Subcutaneous abdominal adipose tissue (tissue), 5 donors: ENCODE results near the gene TST.

Source experiments
- H3K27ac ChIP-seq: one replicate; pipeline ENCODE4 v1.7.0; 2013; ENCODE audit warnings: low read depth, mild to moderate bottlenecking, inconsistent platforms, low read length, moderate library complexity
- H3K27me3 ChIP-seq, 5 donors: one replicate each; pipeline ENCODE4 v1.7.0; 2013; ENCODE audit warnings: low read length in 5 of 5, inconsistent platforms in 1 of 5; ENCODE audit not compliant: control insufficient read depth in 5 of 5, insufficient read depth in 4 of 5
- H3K36me3 ChIP-seq, 5 donors: one replicate each; pipeline ENCODE4 v1.7.0; 2013; ENCODE audit warnings: low read length in 5 of 5; ENCODE audit not compliant: control insufficient read depth in 5 of 5, insufficient read depth in 5 of 5
- H3K4me1 ChIP-seq, 5 donors: one replicate each; pipeline ENCODE4 v1.7.0; 2013; ENCODE audit warnings: low read length in 5 of 5, mild to moderate bottlenecking in 3 of 5, moderate library complexity in 1 of 5; ENCODE audit not compliant: control insufficient read depth in 5 of 5, insufficient read depth in 5 of 5
- H3K4me3 ChIP-seq, 5 donors: one replicate each; pipeline ENCODE4 v1.7.0; 2013; ENCODE audit warnings: low read length in 5 of 5, low read depth in 1 of 5
- H3K9ac ChIP-seq, 5 donors: one replicate each; pipeline ENCODE4 v1.7.0; 2013; ENCODE audit warnings: low read length in 5 of 5, mild to moderate bottlenecking in 4 of 5, moderate library complexity in 3 of 5
- H3K9me3 ChIP-seq, 5 donors: one replicate each; pipeline ENCODE4 v1.7.0; 2013; ENCODE audit warnings: low read length in 5 of 5; ENCODE audit not compliant: control insufficient read depth in 5 of 5
- donor health status: healthy.
- donor health status: healthy.
- donor health status: healthy.
- donor health status: healthy.
- donor health status: healthy.

Gene TST

GRCh38 chr22:37023743-37024338 lies 4.6 kb upstream of the TST start:
- H3K27me3 ChIP-seq: no peaks in the 10 kb centered on the region
- no peak overlapping the region for H3K4me3 ChIP-seq
- peaks cover 6 to 49% (median 33%) of the 10 kb centered on the region in 5 donors for H3K4me1 ChIP-seq
- no peak overlapping the region for H3K9ac ChIP-seq
- no peak overlapping the region for H3K27ac ChIP-seq
- H3K36me3 ChIP-seq: peaks cover 0 to 45% (median 38%) of the 10 kb centered on the region in 5 donors
- no peaks in the 10 kb centered on the region for H3K9me3 ChIP-seq

- Histone ChIP-seq H3K27me3 (no peaks in the 10 kb centered on the region), H3K9me3 (no peaks in the 10 kb centered on the region), H3K4me1 (peaks cover 8 to 60% (median 45%) of the 10 kb centered on the region in 5 donors), H3K27ac (no peak overlapping the region), H3K4me3 (no peak overlapping the region), H3K36me3 (peaks cover 0 to 40% (median 33%) of the 10 kb centered on the region in 5 donors), H3K9ac (peak overlapping the region in 1 of 5 donors; percentile 19)
These were observed 3.5 kb upstream of the TST start for GRCh38 chr22:37022483-37023337.

GRCh38 chr22:37021710-37022482 lies 2.6 kb upstream of the TST start:
- H3K36me3 ChIP-seq: peaks cover 0 to 35% (median 26%) of the 10 kb centered on the region in 5 donors
- no peaks in the 10 kb centered on the region for H3K9me3 ChIP-seq
- peaks cover 12 to 68% (median 53%) of the 10 kb centered on the region in 5 donors for H3K4me1 ChIP-seq
- H3K4me3 ChIP-seq: peak overlapping the region in 1 of 5 donors; percentile 23
- no peaks in the 10 kb centered on the region for H3K27me3 ChIP-seq
- peak overlapping the region in 1 of 5 donors; percentile 19 for H3K9ac ChIP-seq
- H3K27ac ChIP-seq: no peak overlapping the region

- peaks cover 12 to 77% (median 61%) of the 10 kb centered on the region in 5 donors for H3K4me1 ChIP-seq
- peak overlapping the region in 2 of 5 donors; percentile 48 to 66 for H3K9ac ChIP-seq
- no peaks in the 10 kb centered on the region for H3K9me3 ChIP-seq
- peak overlapping the region; percentile 86 for H3K27ac ChIP-seq
- peaks cover 0 to 27% (median 19%) of the 10 kb centered on the region in 5 donors for H3K36me3 ChIP-seq
- H3K4me3 ChIP-seq: no peak overlapping the region
- no peaks in the 10 kb centered on the region for H3K27me3 ChIP-seq
These were observed 1.8 kb upstream of the TST start for GRCh38 chr22:37021041-37021440.

GRCh38 chr22:37020192-37020479 lies 889 bp upstream of the TST start:
- Histone ChIP-seq H3K9ac (peak overlapping the region; percentile 69 to 92 (median 78)), H3K4me1 (peaks cover 13 to 77% (median 68%) of the 10 kb centered on the region in 5 donors), H3K36me3 (peaks cover 0 to 19% (median 10%) of the 10 kb centered on the region in 5 donors), H3K9me3 (no peaks in the 10 kb centered on the region), H3K27me3 (no peaks in the 10 kb centered on the region), H3K27ac (peak overlapping the region; percentile 86), H3K4me3 (peak overlapping the region; percentile 77 to 93 (median 87))

- H3K9me3 ChIP-seq: no peaks in the 10 kb centered on the region
- H3K4me3 ChIP-seq: peak overlapping the region; percentile 82 to 93 (median 87)
- peaks cover 15 to 88% (median 77%) of the 10 kb centered on the region in 5 donors for H3K4me1 ChIP-seq
- peaks cover 0 to 8% (median 0%) of the 10 kb centered on the region in 5 donors for H3K36me3 ChIP-seq
- no peaks in the 10 kb centered on the region for H3K27me3 ChIP-seq
- peak overlapping the region; percentile 75 for H3K27ac ChIP-seq
- peak overlapping the region in 4 of 5 donors; percentile 54 to 80 (median 76) for H3K9ac ChIP-seq
These were observed 385 bp downstream of the TST start for GRCh38 chr22:37018815-37019308.

- peak overlapping the region; percentile 75 for H3K27ac ChIP-seq
- peaks cover 15 to 88% (median 77%) of the 10 kb centered on the region in 5 donors for H3K4me1 ChIP-seq
- H3K36me3 ChIP-seq: peaks cover 0 to 6% (median 0%) of the 10 kb centered on the region in 5 donors
- H3K4me3 ChIP-seq: peak overlapping the region; percentile 82 to 93 (median 87)
- peak overlapping the region in 4 of 5 donors; percentile 54 to 80 (median 76) for H3K9ac ChIP-seq
- H3K27me3 ChIP-seq: no peaks in the 10 kb centered on the region
- no peaks in the 10 kb centered on the region for H3K9me3 ChIP-seq
These were observed 997 bp downstream of the TST start for GRCh38 chr22:37018086-37018814.

GRCh38 chr22:37017356-37017755 lies 1.9 kb downstream of the TST start:
- H3K9ac ChIP-seq: peak overlapping the region in 4 of 5 donors; percentile 10 to 80 (median 60)
- H3K36me3 ChIP-seq: peaks cover 0 to 6% (median 0%) of the 10 kb centered on the region in 5 donors
- no peaks in the 10 kb centered on the region for H3K27me3 ChIP-seq
- peaks cover 15 to 88% (median 77%) of the 10 kb centered on the region in 5 donors for H3K4me1 ChIP-seq
- no peaks in the 10 kb centered on the region for H3K9me3 ChIP-seq
- peak overlapping the region; percentile 90 for H3K27ac ChIP-seq
- H3K4me3 ChIP-seq: peak overlapping the region in 4 of 5 donors; percentile 28 to 93 (median 76)
